A172 (cell line): Measurements from ENCODE around the gene TRMT44. TPM values are rescaled to one million over a fixed set of nuclear protein-coding genes. Genes with fewer than 3 reads are reported as not detected.
"Not testable (repeated sequence)": the region's sequence is repeated elsewhere in the genome, so short reads cannot be mapped to it uniquely, and the experiment has no call there.

Source experiments
- DNase-seq: peaks from one replicate; pipeline ENCODE4 v3.0.0-alpha.2; 2015; ENCODE audit warnings: low spot score
- total RNA-seq: library from RNA; depleted of rRNA; stranded (reverse); fragments of >200 nt; shearing (Covaris generic); gene quantifications from 2 replicates; pipeline ENCODE4 v1.2.3, GENCODE V29; 2014

The TRMT44 gene
- total RNA-seq, 1 experiment from 2014 or later, result 8.4 TPM

DNA sequence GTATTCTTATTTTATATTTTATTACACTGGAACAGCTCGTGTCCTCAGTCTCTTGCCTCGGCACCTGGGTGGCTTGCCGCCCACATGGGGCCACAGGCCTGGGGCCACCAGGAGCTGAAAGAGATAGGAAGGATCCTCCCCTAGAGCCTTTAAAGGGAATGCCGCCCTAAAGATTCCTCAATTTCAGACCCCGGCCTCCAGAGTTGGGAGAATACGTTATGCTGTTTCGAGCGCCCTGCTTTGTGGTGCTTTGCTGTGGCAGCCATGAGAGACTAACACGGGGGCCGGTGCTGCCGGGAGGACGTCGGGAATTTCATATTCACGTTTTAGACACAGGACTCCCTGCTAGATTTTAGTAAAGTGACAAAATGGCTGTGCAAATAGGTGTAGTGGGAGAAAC lies 33.3 kb upstream of the TRMT44 start:
- no peak for DNase-seq

DNA sequence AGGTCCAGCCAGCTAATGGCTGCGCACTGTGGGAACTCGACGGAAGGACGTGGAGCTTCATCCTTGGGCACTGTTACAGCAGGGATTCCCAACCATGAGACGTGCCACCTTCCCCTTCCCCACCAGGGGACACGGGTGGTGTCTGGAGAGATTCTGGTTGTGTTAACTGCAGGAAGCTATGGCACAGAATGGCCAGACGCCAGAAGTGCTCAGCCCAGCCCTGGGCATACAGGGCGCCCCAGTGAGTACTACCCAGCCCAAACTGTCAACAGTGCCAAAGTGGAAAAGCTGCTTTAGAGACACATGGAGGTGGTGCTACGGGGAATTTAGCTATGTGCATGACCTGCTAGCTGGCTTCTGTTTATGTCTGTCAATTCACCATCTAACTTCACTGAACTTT lies 32.8 kb upstream of the TRMT44 start:
- DNase-seq, result no peak

DNA sequence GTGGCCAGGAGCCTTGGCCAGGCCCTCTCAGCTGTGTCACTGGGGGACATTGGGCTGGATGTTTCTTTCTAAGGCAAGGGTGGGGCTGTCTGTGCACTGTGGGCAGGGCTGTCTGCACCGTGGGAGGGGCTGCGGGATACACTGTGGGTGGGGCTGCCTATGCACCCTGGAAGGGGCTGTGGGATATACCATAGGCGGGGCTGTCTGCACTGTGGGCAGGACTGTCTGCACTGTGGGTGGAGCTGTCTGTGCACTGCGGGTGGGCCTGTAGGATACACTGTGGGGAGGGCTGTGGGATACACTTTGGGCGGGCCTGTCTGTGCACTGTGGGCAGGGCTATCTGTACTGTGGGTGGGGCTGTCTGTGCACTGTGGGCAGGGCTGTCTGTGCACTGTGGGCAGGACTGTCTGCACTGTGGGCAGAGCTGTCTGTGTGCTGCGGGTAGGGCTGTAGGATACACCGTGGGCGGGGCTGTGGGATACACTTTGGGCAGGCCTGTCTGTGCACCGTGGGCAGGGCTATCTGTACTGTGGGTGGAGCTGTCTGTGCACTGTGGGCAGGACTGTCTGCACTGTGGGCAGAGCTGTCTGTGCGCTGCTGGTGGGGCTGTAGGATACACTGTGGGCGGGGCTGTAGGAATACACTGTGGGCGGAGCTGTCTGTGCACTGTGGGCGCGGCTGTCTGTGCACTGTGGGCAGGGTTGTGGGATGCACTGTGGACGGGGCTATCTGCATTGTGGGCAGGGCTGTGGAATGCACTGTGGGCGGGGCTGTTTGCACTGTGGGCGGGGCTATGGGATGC lies 31.1 kb upstream of the TRMT44 start:
- peak; percentile 57 for DNase-seq

DNA sequence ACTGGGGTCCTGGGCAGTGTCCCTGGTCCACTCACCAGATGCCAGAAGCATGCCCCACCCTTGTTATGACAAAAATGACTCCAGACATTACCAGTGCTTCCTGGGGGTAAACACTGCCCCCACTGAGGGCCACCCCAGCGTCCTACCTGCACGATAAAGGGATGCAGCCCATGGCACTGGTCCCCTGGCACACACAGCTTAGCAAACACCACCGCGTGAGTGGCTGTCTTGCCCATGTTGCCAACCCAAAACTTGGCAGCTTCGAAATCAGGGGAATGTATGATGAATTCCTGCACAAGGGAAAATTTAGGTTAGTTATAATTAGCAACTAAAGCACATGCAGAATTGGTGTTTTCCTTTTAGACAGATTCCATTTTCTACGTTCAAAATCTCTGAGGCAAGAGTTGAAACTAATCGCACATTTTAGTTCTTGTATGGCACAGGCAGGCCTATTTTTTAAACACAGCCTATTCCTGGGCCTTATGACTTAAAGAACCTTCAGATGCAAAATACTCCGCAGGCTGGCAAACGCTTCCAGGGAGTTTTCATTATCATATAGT lies 30.4 kb upstream of the TRMT44 start:
- DNase-seq, result no peak

DNA sequence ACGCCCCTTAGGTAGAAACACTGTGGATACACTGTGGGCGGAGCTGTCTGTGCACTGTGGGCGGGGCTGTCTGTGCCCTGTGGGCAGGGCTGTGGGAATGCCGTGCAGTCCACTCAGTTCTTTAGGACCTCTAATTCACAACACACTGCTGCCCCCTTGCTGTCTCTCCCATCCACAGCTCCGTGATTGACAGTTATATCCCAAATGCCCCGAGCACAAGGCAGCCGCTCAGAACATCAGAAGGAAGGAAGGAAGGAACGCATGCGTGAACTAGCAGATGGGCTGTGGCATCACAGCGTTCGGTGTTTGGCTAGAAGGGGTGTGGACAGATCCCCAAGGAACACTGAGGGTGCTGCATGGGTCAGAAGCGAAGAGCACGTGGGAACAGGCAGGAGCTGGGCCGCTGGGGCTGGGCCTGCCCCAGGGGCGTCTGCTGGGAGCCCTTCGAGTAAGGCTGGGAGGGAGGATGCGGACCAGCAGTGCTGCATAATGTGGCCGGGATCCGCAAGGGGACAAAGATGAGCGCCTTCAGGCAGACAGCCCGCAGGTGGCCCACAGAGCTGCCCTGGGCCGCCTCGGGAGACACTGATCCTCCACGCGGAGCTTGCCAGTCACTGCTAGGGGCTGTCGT lies 29.8 kb upstream of the TRMT44 start:
- DNase-seq, result peak; percentile 66

DNA sequence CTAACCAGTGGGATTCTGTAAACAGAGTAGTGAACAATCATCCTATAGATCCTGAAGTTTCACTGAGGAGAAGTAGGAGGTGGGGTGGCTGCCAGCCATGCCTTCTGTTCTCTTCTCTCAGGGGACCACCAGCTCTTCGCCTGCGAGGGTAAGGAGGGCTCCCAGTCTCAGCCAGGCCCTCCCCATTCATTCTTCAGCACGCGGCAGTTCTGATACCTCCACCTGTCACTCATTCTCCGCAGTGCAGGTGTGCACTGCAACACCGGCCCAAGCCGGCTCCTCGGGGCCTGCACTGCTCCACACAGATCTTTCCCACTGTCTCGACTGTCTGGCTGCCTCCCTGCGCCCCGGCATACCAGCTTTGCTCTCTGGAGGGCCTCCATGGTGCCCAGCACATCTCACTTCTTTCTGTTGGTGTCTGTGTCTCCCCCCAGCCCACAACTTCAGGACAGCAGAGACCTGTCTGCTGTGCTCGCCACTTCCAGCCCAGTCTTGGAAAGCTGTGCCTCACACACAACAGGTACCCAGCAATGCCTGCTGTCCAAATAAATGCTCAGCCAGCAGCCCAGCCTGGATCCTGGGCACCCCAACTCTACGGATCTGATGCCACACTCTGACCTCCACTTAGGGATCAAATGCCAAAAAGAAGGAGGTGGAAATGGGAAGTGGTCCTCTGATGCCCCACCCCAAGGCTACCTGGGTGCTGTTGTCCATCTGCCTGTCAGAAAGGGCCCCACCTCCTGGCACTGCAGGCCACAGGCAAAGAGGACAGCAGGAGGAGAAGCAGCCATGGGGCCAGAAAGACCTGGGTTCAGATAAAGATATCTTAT lies 29.0 kb upstream of the TRMT44 start:
- DNase-seq, result no peak

DNA sequence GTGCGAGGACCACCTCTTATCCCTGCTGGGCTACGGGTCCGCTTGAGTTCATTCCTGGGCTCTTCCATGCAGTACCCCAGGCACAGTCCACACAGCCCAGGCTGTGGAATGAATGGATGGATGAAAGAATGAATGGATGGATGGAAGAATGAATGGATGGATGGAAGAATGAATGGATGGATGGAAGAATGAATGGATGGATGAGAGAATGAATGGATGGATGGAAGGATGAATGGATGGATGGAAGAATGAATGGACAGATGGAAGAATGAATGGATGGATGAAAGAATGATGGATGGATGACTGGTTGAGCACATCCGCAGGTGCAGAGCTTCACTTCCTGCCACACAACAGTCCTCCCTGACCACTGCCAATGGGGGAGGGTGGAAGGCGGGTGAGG lies 28.3 kb upstream of the TRMT44 start:
- DNase-seq, result no peak

DNA sequence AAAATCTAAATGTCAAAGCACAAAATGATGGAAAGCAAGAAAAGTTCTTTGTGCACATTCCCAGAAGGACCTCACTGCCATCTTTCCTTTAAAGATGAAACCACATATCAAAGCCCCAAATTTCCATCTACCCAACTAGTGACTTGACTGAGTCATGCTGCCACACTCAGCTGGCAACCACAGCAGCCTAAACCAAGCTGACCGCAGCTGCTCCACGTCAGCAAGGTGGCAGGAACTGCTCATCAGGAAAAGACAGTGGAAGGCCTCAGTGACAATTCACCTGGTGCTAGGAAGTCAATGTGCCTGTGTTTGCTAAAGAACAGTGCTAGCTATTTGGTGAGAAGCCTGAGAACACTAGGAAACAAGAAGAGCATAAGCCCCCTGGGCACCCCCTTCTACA lies 26.2 kb upstream of the TRMT44 start:
- DNase-seq, result no peak

DNA sequence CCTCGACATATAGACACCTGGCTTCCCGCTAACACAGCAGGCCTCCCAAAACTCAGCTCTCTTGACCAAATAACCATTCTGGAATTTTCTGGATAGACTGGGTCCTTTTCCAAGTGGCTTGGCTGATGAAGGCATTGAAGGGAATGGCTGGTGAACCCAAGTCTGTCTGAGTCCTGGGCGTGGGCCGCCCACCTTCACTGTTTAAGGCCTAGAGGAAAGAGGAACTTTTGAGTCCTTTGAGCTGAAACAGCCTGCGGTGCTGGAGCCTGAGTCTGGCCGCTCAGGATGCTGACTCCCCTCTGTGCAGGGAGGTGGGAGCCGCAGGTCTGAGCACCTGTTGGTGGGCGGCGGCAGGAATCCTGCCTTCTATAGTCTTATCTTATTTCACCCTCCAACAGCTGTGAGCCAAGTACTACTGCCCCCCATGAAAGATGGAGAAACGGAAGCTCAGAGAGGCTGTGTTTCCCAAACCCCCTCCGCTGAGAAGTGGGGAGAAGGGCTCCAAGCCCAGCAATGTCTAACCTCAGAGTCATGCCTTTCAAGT lies 23.4 kb upstream of the TRMT44 start:
- no peak for DNase-seq

DNA sequence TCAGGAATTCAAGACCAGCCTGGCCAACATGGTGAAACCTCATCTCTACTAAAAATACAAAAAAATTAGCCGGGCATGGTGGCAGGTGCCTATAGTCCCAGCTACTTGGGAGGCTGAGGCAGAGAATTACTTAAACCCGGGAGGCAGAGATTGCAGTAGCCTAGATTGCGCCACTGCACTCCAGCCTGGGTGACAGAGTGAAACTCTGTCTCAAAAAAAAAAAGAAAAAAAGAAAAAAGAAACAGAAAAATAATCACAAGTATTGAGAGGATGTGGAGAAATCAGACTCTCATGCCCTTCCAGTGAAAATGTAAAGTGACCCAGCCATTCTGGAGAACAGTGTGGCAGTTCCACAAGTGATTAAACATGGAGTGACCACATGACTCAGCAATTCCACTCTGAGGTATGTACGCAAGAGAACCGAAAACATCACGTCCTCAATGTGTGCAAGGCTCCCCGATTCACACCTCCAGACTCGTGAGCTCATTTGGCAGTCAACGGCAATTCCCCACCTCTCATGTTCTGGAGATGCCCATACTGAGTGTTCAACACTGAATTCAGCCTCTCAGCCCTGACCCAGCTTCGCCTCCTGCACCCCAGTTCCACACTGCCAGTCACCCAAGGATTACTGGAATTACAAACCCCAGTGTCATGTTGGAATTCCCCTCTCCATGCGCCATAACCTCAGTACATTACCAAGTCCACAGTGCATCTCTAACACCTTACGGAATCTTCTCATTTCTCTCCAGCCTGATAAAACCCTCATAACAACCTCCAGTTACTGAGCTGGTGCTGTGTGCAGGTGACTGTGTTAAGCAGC lies 21.1 kb upstream of the TRMT44 start:
- DNase-seq, result peak; percentile 38

DNA sequence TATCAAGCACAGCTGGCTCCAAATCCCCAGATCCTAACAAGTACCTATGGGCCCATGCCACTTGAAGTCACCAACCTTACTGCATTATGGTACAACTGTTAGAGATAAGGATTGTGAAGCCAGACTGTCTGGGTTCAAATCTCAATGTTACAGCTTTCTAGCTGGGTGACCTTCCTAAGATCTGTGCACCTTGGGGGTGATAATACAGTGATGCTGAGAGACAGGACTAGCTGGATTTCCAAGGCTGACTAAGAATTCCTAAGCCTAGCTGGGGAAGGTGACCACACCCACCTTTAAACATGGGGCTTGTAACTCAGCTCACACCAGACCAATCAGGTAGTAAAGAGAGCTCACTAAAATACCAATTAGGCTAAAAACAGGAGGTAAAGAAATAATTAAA lies 20.4 kb upstream of the TRMT44 start:
- DNase-seq, result not testable (repeated sequence)

DNA sequence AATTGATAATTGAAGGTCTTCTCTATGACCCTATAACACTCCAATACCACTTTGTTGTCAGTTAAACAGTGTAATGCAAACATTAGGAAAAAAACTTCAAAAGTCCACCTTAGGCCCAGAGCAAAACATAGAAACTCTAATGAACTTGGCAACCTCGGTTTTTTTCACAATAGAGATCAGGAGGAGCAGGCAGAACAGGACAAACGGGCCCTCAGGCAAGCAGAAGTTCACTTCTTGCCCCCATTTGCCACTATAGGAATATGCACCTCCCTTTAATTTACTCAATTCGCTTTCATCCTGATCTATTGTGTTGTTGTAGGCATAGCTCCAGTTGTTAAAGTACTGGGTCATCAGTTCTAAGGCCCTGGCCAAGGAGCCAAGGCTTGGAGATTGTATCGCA lies 18.2 kb upstream of the TRMT44 start:
- no peak for DNase-seq

DNA sequence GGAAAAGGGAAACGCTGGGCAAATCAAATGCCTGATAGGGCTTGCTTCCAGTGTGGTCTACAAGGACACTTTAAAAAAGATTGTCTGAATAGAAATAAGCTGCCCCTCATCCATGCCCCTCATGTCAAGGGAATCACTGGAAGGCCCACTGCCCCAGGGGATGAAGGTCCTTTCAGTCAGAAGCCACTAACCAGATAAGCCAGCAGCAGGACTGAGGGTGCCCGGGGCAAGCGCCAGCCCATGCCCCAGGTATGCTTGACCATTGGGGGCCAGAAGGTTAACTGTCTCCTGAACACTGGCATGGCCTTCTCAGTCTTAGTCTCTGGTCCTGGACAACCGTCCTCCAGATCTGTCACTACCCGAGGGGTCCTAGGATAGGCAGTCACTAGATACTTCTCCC lies 17.8 kb upstream of the TRMT44 start:
- DNase-seq, result no peak

DNA sequence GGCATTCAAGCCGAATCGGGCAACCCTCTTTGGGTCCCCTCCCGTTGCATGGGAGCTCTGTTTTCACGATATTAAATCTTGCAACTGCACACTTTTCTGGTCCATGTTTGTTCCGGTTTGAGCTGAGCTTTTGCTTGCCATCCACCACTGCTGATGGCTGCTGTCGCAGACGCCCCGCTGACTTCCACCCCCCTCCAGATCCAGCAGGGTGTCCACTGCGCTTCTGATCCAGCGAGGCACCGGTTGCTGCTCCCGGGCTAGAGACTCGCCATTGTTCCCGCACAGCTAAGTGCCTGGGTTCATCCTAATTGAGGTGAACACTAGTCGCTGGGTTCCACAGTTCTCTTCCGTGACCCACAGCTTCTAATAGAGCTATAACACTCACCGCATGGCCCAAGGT lies 13.3 kb upstream of the TRMT44 start:
- DNase-seq, result no peak

DNA sequence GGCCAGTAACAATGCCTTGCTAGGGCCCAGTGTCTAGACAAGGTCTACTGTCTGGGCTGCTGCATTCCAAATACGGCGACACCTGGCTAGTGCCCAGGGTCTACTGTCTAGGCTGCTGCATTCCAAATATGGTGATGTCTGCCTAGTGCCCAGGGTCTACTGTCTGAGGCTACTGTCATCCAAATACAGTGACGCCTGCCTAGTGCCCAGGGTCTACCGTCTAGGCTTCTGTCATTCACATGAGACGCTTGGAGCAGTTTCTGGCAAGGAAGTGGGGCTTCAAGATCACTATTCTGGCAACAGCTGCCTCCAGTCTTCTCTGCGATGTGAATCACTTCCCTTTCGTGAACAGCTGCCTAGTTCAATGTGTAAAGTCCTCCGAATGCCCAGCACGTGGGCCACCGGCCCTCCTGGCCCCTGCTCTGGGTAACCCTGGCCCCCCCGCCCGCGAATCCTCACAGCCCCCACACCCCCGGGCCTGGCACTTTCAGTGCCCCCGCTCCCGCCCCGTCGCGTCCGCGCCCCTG lies 12.8 kb upstream of the TRMT44 start:
- DNase-seq, result no peak

DNA sequence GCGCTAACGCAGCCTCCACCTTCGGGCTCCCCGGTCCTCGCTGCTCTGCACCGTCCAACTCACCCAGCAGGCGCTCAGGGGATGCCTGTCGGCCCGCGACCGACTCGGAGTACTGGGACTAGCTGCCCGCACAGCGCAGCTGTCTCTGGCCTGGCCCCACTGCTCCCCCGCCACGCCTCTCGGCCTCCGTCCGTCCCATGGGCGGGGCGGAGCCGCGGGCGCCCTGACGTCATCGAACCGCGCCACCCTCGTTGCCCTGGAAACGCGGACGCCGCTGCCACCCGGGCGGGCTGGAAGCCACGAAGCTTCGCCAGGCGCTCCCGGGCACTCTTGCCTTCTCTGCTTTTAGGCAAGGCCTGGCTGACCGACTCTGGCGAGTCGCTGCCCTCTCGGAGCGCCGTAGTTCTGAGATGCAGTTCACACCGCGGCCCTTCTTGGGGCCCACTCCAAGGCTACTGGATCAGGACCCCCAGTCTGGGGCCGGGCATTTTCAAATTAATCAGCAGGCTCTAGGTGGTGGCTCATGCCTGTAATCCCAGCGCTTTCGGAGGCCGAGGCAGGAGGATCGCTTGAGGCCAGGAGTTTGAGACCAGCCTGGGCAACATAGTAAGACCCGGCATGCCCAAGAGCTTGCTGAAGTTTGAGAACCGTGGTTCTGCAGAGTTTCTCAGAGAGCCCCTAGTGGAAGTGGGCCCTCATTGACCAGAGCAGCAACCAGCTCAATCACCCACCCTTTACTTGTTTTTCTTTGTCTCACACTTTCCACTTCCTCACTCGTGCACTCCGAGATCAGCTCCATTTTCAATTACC lies 12.1 kb upstream of the TRMT44 start:
- peak; percentile 60 for DNase-seq

DNA sequence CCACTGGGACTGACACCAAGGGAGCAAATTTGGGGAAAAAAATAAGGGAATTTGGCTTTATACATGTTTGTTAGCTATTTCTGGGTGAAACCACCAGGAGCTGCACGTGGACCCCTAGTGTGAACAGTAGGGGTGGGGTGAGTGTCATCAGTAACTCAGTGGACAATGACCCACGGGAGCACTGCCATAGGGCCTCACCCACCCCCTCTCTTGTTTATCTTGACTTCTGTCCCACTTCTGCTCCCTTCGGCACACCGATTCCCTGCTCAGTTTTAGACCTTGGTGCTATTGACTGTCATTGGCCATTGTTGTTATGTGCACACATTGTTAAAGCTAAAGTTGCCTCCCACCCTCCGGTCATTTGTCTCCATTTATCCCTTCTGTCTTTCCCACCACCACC lies 9.0 kb upstream of the TRMT44 start:
- no peak for DNase-seq

DNA sequence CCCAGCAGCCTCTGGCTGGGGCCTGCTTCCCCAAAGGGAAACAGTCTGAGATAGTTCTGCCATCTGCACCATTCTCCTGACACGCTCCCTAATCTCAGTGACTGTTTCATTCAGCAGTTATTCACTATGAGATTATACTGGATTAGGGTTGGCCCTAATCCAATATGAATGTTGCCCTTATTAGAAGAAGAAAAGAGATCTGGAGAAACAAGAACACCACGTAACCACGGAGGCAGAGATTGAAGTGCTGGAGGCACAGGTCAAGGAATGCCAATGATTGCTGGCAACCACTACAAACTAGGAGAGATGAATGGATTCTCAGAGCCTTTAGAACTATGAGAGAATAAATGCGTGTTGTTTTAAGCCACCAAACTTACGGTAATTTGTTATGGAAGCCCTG lies 7.4 kb upstream of the TRMT44 start:
- no peak for DNase-seq

DNA sequence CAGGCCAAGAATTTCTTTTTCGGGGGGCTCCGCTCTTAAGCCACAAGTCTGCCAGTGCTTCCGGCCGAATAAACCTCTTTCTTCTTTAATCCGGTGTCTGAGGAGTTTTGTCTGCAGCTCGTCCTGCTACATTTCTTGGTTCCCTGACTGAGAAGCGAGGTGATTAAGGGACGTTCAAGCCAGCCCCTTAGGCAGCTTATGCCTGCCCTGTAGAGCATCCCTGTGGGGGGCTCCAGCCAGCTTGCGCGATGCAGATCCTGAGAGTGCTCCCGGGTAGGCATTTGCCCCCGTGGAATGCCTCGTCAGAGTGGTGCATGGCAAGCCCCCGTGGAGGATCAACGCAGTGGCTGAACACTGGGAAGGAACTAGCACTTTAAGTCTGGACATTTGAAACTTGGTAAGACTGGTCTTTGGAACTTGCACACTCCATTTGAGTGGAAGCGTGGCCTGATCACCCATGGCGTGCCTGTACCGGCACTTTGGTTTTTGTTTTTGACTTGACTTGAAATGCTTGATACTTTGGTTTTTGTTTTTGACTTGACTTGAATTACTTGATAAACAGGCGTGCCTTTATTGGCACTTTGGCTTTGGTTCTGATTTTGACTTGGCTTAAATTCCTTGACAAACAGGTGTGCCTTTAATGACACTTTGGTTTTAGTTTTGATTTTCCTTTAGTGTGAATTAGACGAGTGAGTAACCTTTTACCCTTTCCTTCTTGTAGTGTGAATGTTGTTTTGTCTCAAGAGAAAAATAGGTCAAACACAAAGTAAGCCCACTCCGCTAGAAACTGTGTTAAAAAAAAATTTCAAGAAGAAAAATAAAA lies 6.1 kb upstream of the TRMT44 start:
- no peak for DNase-seq
